ENCODE results near the gene LIN7C. TPM values are rescaled to one million over a fixed set of nuclear protein-coding genes. Genes with fewer than 3 reads are reported as not detected.

LIN7C gene
- total and polyA plus RNA-seq, 2 of the 8 experiments (the other 6 are each of a cell fraction or from before 2014, with no cell fraction given) = 10.5 to 42.7 TPM

GRCh38 chr11:27485930-27486773 is 20.4 kb downstream of the LIN7C start:
- no peak overlapping the region for H3K4ac ChIP-seq (replicated peaks; ENCODE audit: insufficient read length, low read depth, low read length)
- DNase-seq (ENCODE audit: low read depth in 1 of 2, low spot score in 2 of 2) (no peak), FAIRE-seq (no peak)
- POLR2A ChIA-PET (ENCODE audit: partially characterized antibody) = interaction anchor here (0.8 to 1.3 kb wide), 3 partner anchors 14 to 19 kb away, joined by 3 to 6 read pairs (median 3); partner anchors contain the start of gene LGR4
- no peaks in the 10 kb centered on the region; the same call in 1 of the 2 replicates for H3K23me2 ChIP-seq (ENCODE audit: low read depth, low read length)
- H2BK15ac ChIP-seq (ENCODE audit: low read length) = no peak overlapping the region
- peaks cover 1 to 20% (median 8%) of the 10 kb centered on the region in 4 experiments; a peak in 6 of 8 replicates for H3K36me3 ChIP-seq (ENCODE audit: control insufficient read depth in 2 of 4, insufficient read depth in 4 of 4, low read length in 3 of 4)
- H3K56ac ChIP-seq (replicated peaks; ENCODE audit: insufficient read length, low read depth, low read length) = peak overlapping the region; percentile 71
- no peak overlapping the region for H4K8ac ChIP-seq (ENCODE audit: extremely low read depth, insufficient read depth, low read length)
- no peak overlapping the region for H2AFZ ChIP-seq (ENCODE audit: low read length)
- no peak overlapping the region for H3K18ac ChIP-seq (ENCODE audit: extremely low read depth, low read length)
- H4K5ac ChIP-seq (ENCODE audit: insufficient read length, low read depth, low read length) = no peak overlapping the region
- no peak overlapping the region for H3K14ac ChIP-seq (ENCODE audit: insufficient read length)
- H3K4me2 ChIP-seq (ENCODE audit: insufficient read depth in 1 of 2, low read depth in 2 of 2, low read length in 2 of 2) = no peak overlapping the region
- no peaks in the 10 kb centered on the region for H3K79me1 ChIP-seq (ENCODE audit: low read depth, low read length)
- no peak overlapping the region for H2BK120ac ChIP-seq (replicated peaks; ENCODE audit: low read depth, low read length)
- no peaks in the 10 kb centered on the region for H4K20me1 ChIP-seq (replicated peaks in 1 of 2; ENCODE audit: control insufficient read depth in 1 of 2, insufficient read depth in 2 of 2, low read length in 2 of 2)
- 39% methylated on average over 4 of the region's 4 CpGs; no CpG with 5 or more reads in 1 of the 2 experiments for WGBS, 2 experiments (ENCODE audit: extremely low coverage in 1 of 2, insufficient coverage in 1 of 2, insufficient read length in 1 of 2, insufficient replicate concordance in 2 of 2, low coverage in 1 of 2, low lambda C conversion rate in 2 of 2, missing lambda C conversion rate in 1 of 2)
- no peak overlapping the region for H2BK20ac ChIP-seq (ENCODE audit: low read length)
- no peaks in the 10 kb centered on the region for H3K79me2 ChIP-seq (ENCODE audit: control insufficient read depth in 1 of 2, insufficient read depth in 2 of 2, low read length in 2 of 2)
- CTCF ChIA-PET (ENCODE audit: partially characterized antibody) = interaction anchor here (0.6 to 8.4 kb wide), 84 partner anchors 8 to 1007 kb away, joined by 3 to 86 read pairs (median 5); partner anchors contain the start of genes CCDC34 and LGR4
- H3K9me3 ChIP-seq (ENCODE audit: insufficient read depth in 2 of 2, low read depth in 1 of 2, low read length in 1 of 2) = peaks cover 5% of the 10 kb centered on the region in 2 experiments; a peak in 2 of 4 replicates
- no peak overlapping the region for H3K23ac ChIP-seq (ENCODE audit: insufficient read length)
- peak in 2 of 3 experiments; percentile 63 to 78; a peak in 2 of 4 replicates for TF ChIP-seq CTCF (IDR thresholded peaks at IDR 0.05; ENCODE audit: control extremely low read depth in 1 of 3, insufficient read depth in 1 of 3, low read depth in 1 of 3, low read length in 3 of 3)
- peak; percentile 87 to 97 for TF ChIP-seq RAD21 (IDR thresholded peaks at IDR 0.05 in 1 of 2, conservative IDR thresholded peaks at IDR 0.05 in 1 of 2; ENCODE audit: low read depth in 2 of 2, low read length in 2 of 2)
- no peak for TF ChIP-seq SAP30 (IDR thresholded peaks at IDR 0.05; ENCODE audit: insufficient read depth, insufficient replicate concordance, low read length)
- peaks cover 0 to 4% (median 2%) of the 10 kb centered on the region in 4 experiments; a peak in 3 of 7 replicates for H3K4me1 ChIP-seq (replicated peaks in 1 of 4; ENCODE audit: control insufficient read depth in 3 of 4, insufficient read depth in 4 of 4, low read length in 3 of 4)
- no peak overlapping the region for H2BK12ac ChIP-seq (ENCODE audit: low read depth, low read length)
- no peaks in the 10 kb centered on the region for H3K27me3 ChIP-seq (replicated peaks in 1 of 4; ENCODE audit: control insufficient read depth in 3 of 4, extremely low read depth in 1 of 4, insufficient read depth in 3 of 4, low read length in 3 of 4)
- no peak overlapping the region for H3K9ac ChIP-seq (replicated peaks in 1 of 4; ENCODE audit: extremely low read depth in 1 of 4, low read depth in 3 of 4, low read length in 3 of 4)
- H3K27ac ChIP-seq (ENCODE audit: low read depth, low read length) = no peak overlapping the region
- H4K91ac ChIP-seq (replicated peaks; ENCODE audit: insufficient read length, low read length) = no peak overlapping the region
- H2AK5ac ChIP-seq (ENCODE audit: low read depth, low read length) = no peak overlapping the region; the same call in 1 of the 2 replicates
- no peak overlapping the region for H2BK5ac ChIP-seq (ENCODE audit: low read depth, low read length)
- no peak overlapping the region for H3K4me3 ChIP-seq (ENCODE audit: extremely low read depth in 1 of 4, insufficient read depth in 2 of 4, low read depth in 3 of 4, low read length in 4 of 4)
